Natural killer cell treated with Interleukin-12 subunit alpha and Interleukin-12 subunit beta and Interleukin-15 and Interleukin-18, amount 100 ng/mL, for 72 hours (primary cell): ENCODE results near the gene FBLIM1. TPM values are rescaled to one million over a fixed set of nuclear protein-coding genes. Genes with fewer than 3 reads are reported as not detected.
A peak's percentile ranks its signal among the peaks of the same experiment; 100 is the strongest.
"Not testable (repeated sequence)": the region's sequence is repeated elsewhere in the genome, so short reads cannot be mapped to it uniquely, and the experiment has no call there.

Source experiments
- ATAC-seq, 2 donors: fragments of 150-1000 bp; cut with Tn5 transposase in 1 of 2; sonication (Bioruptor Pico), chemical (Tn5 transposase) in 1 of 2; 2 replicates each; pipeline ENCODE4 v1.10.0; 2021
- DNase-seq: peaks from one replicate; pipeline ENCODE4 v3.0.0; 2022; ENCODE audit warnings: low spot score
- H3K27ac Mint-ChIP-seq, 2 donors: 1 replicate in 1 of 2; 2 replicates in 1 of 2; pipeline ENCODE4 v1.8.0; 2022; ENCODE audit warnings: mixed read lengths in 2 of 2, mild to moderate bottlenecking in 1 of 2, moderate library complexity in 1 of 2
- H3K27me3 Mint-ChIP-seq, 2 donors: 1 replicate in 1 of 2; 2 replicates in 1 of 2; pipeline ENCODE4 v1.8.0; 2022; ENCODE audit warnings: mixed read lengths in 2 of 2
- H3K36me3 Mint-ChIP-seq: one replicate; pipeline ENCODE4 v1.8.0; 2022; ENCODE audit warnings: mixed read lengths
- H3K4me1 Mint-ChIP-seq, 2 donors: 1 replicate in 1 of 2; 2 replicates in 1 of 2; pipeline ENCODE4 v1.8.0; 2022; ENCODE audit warnings: low read depth in 2 of 2, mixed read lengths in 2 of 2, mild to moderate bottlenecking in 1 of 2
- H3K4me3 Mint-ChIP-seq: one replicate; pipeline ENCODE4 v1.8.0; 2022; ENCODE audit warnings: mixed read lengths
- H3K9me3 Mint-ChIP-seq: 2 replicates; pipeline ENCODE4 v1.8.0; 2022; ENCODE audit warnings: mixed read lengths
- total RNA-seq, 2 donors: library from RNA; stranded (reverse); gene quantifications; one replicate each; pipeline ENCODE4 v1.2.3, GENCODE V29; 2022

Gene FBLIM1
- total RNA-seq, 2 donors from 2014 or later, result not detected

GRCh38 chr1:15785683-15786082 is 27.1 kb downstream of the FBLIM1 start:
- Mint-ChIP-seq H3K27me3 (peaks cover 3 to 4% of the 10 kb centered on the region in 2 donors), H3K4me3 (no peak overlapping the region), H3K4me1 (no peaks in the 10 kb centered on the region), H3K9me3 (no peaks in the 10 kb centered on the region), H3K36me3 (no peaks in the 10 kb centered on the region), H3K27ac (no peak overlapping the region)
- no peak for DNase-seq
- peak in 1 of 2 donors; percentile 33 for ATAC-seq

GRCh38 chr1:15786581-15786980 is 28.0 kb downstream of the FBLIM1 start:
- H3K36me3 Mint-ChIP-seq, result no peaks in the 10 kb centered on the region
- no peaks in the 10 kb centered on the region for H3K9me3 Mint-ChIP-seq
- no peak overlapping the region for H3K4me3 Mint-ChIP-seq

GRCh38 chr1:15788624-15789301 is 30.2 kb downstream of the FBLIM1 start:
- Mint-ChIP-seq H3K27ac (no peak overlapping the region), H3K36me3 (no peaks in the 10 kb centered on the region), H3K4me3 (no peak overlapping the region), H3K9me3 (no peaks in the 10 kb centered on the region), H3K4me1 (peaks cover 0 to 3% of the 10 kb centered on the region in 2 donors), H3K27me3 (peaks cover 8% of the 10 kb centered on the region in 2 donors)
- DNase-seq, result no peak
- ATAC-seq, result no peak

More at GRCh38 chr1:15786581-15786980, 28.0 kb downstream of the FBLIM1 start:
- no peak for DNase-seq
- H3K27me3 Mint-ChIP-seq, result peaks cover 6 to 8% of the 10 kb centered on the region in 2 donors
- H3K27ac Mint-ChIP-seq, result no peak overlapping the region
- ATAC-seq, result no peak
- H3K4me1 Mint-ChIP-seq, result no peaks in the 10 kb centered on the region

- peaks cover under 1 to 5% of the 10 kb centered on the region in 2 donors for H3K27me3 Mint-ChIP-seq
- H3K27ac Mint-ChIP-seq, result no peak overlapping the region
- H3K4me1 Mint-ChIP-seq, result peaks cover 0 to 5% of the 10 kb centered on the region in 2 donors
- no peaks in the 10 kb centered on the region for H3K9me3 Mint-ChIP-seq
- ATAC-seq (no peak), DNase-seq (no peak)
- H3K4me3 Mint-ChIP-seq, result no peak overlapping the region
- H3K36me3 Mint-ChIP-seq, result no peaks in the 10 kb centered on the region
Observed at GRCh38 chr1:15796086-15796462, 37.5 kb downstream of the FBLIM1 start.

GRCh38 chr1:15797614-15798390 is 39.2 kb downstream of the FBLIM1 start:
- no peak for ATAC-seq
- Mint-ChIP-seq H3K27me3 (peaks cover 0 to 7% of the 10 kb centered on the region in 2 donors), H3K27ac (no peak overlapping the region), H3K9me3 (no peaks in the 10 kb centered on the region), H3K36me3 (no peaks in the 10 kb centered on the region), H3K4me1 (peaks cover 0 to 2% of the 10 kb centered on the region in 2 donors), H3K4me3 (no peak overlapping the region)
- DNase-seq, result no peak

- no peak overlapping the region for H3K4me3 Mint-ChIP-seq
- no peak overlapping the region for H3K27ac Mint-ChIP-seq
- DNase-seq (no peak), ATAC-seq (no peak)
- H3K9me3 Mint-ChIP-seq, result no peaks in the 10 kb centered on the region
- peaks cover 0 to 7% of the 10 kb centered on the region in 2 donors for H3K27me3 Mint-ChIP-seq
- peaks cover 0 to 2% of the 10 kb centered on the region in 2 donors for H3K4me1 Mint-ChIP-seq
- H3K36me3 Mint-ChIP-seq, result no peaks in the 10 kb centered on the region
Observed at GRCh38 chr1:15799004-15799867, 40.6 kb downstream of the FBLIM1 start.

GRCh38 chr1:15799928-15800835 is 41.6 kb downstream of the FBLIM1 start:
- Mint-ChIP-seq H3K27me3 (peaks cover 0 to 7% of the 10 kb centered on the region in 2 donors), H3K4me1 (peaks cover 0 to 2% of the 10 kb centered on the region in 2 donors), H3K27ac (no peak overlapping the region), H3K9me3 (no peaks in the 10 kb centered on the region), H3K36me3 (no peaks in the 10 kb centered on the region), H3K4me3 (no peak overlapping the region)
- DNase-seq (no peak), ATAC-seq (peak in 1 of 2 donors; percentile 50)

- Mint-ChIP-seq H3K9me3 (no peaks in the 10 kb centered on the region), H3K27ac (no peak overlapping the region), H3K4me1 (peaks cover 0 to 2% of the 10 kb centered on the region in 2 donors)
Observed at GRCh38 chr1:15802234-15802965, 43.8 kb downstream of the FBLIM1 start.

GRCh38 chr1:15803380-15803779 is 44.8 kb downstream of the FBLIM1 start:
- Mint-ChIP-seq H3K27ac (no peak overlapping the region), H3K4me3 (no peak overlapping the region), H3K9me3 (no peaks in the 10 kb centered on the region), H3K36me3 (no peaks in the 10 kb centered on the region), H3K27me3 (peaks cover 0 to 5% of the 10 kb centered on the region in 2 donors), H3K4me1 (peaks cover 0 to 2% of the 10 kb centered on the region in 2 donors)
- ATAC-seq (no peak), DNase-seq (no peak)

More at GRCh38 chr1:15802234-15802965, 43.8 kb downstream of the FBLIM1 start:
- DNase-seq (no peak), ATAC-seq (no peak)
- peaks cover 0 to 5% of the 10 kb centered on the region in 2 donors for H3K27me3 Mint-ChIP-seq
- no peak overlapping the region for H3K4me3 Mint-ChIP-seq
- no peaks in the 10 kb centered on the region for H3K36me3 Mint-ChIP-seq

GRCh38 chr1:15804060-15804459 is 45.5 kb downstream of the FBLIM1 start:
- no peak overlapping the region for H3K27ac Mint-ChIP-seq
- no peak overlapping the region for H3K4me3 Mint-ChIP-seq
- peaks cover 0 to 2% of the 10 kb centered on the region in 2 donors for H3K4me1 Mint-ChIP-seq
- ATAC-seq (no peak), DNase-seq (no peak)
- H3K27me3 Mint-ChIP-seq, result peaks cover 0 to 5% of the 10 kb centered on the region in 2 donors
- no peaks in the 10 kb centered on the region for H3K36me3 Mint-ChIP-seq
- H3K9me3 Mint-ChIP-seq, result no peaks in the 10 kb centered on the region

- peaks cover 0 to 3% of the 10 kb centered on the region in 2 donors for H3K27me3 Mint-ChIP-seq
- no peak for DNase-seq
Observed at GRCh38 chr1:15807121-15807520, 48.5 kb downstream of the FBLIM1 start.

GRCh38 chr1:15807549-15807948 is 49.0 kb downstream of the FBLIM1 start, which contains the start of gene UQCRHL:
Gene UQCRHL, minus strand, starts transcription at chr1:15807649. Its CDS starts 0 bp downstream, at chr1:15807649.
- H3K9me3 Mint-ChIP-seq, H3K4me3 Mint-ChIP-seq, H3K27me3 Mint-ChIP-seq, H3K4me1 Mint-ChIP-seq, ATAC-seq, H3K36me3 Mint-ChIP-seq, H3K27ac Mint-ChIP-seq, DNase-seq: not testable (repeated sequence)

More at GRCh38 chr1:15807121-15807520, 48.5 kb downstream of the FBLIM1 start:
- no peak overlapping the region for H3K4me3 Mint-ChIP-seq
- ATAC-seq, result no peak
- H3K27ac Mint-ChIP-seq, result no peak overlapping the region
- H3K4me1 Mint-ChIP-seq, result no peaks in the 10 kb centered on the region
- H3K36me3 Mint-ChIP-seq, result no peaks in the 10 kb centered on the region
- no peaks in the 10 kb centered on the region for H3K9me3 Mint-ChIP-seq
